ENCODE measurements around the gene EMILIN1.

EMILIN1 gene

GRCh38 chr2:27126252-27126710 lies 47.9 kb downstream of the EMILIN1 start:
- DNase-seq (ENCODE audit: low read depth): no peak

DNA sequence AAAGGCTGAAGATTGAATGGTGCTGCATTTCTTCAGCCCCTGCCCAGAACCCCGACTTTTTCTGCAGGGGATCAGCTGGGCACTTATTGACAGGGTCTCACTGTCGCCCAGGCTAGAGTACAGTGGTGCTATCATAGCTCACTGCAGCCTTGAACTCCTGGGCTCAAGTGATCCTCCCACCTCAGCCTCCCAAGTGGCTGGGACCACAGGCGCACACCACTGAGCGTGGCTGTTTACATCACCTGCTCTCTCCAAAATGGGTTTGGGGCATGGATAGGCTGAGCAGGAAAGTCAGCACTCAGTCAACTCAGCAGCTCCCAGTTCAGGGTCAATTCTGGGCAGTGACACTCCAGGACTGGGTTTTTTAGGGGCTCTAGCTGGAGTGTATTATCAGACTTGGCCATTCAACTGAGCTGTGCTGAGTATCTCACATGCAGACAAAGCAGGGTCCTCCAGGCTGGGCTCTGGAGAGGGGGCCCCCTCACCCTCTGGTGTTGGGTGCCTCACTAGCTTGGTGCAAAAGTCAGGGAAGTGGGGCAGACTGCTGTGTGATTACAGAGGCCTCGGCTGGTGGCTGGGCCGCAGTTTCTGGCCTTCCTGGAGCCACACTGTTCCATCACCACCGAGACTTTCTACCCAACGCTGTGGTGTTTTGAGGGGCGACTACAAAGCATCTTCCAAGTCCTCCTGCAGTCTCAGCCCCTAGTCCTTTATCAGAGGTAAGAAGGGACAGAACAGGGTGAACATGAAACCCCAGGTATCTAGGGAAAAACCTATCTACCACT lies 49.7 kb downstream of the EMILIN1 start:
- DNase-seq (ENCODE audit: low read depth): no peak

- no peak for DNase-seq (ENCODE audit: low read depth)
Measured at GRCh38 chr2:27128668-27129571, 50.5 kb downstream of the EMILIN1 start.

- DNase-seq (ENCODE audit: low read depth): no peak
Measured at GRCh38 chr2:27130396-27130795, 52.0 kb downstream of the EMILIN1 start.

GRCh38 chr2:27131429-27131828 lies 53.0 kb downstream of the EMILIN1 start:
- no peak for DNase-seq (ENCODE audit: low read depth)

- DNase-seq (ENCODE audit: low read depth): no peak
Measured at GRCh38 chr2:27133195-27133875, 54.9 kb downstream of the EMILIN1 start.

DNA sequence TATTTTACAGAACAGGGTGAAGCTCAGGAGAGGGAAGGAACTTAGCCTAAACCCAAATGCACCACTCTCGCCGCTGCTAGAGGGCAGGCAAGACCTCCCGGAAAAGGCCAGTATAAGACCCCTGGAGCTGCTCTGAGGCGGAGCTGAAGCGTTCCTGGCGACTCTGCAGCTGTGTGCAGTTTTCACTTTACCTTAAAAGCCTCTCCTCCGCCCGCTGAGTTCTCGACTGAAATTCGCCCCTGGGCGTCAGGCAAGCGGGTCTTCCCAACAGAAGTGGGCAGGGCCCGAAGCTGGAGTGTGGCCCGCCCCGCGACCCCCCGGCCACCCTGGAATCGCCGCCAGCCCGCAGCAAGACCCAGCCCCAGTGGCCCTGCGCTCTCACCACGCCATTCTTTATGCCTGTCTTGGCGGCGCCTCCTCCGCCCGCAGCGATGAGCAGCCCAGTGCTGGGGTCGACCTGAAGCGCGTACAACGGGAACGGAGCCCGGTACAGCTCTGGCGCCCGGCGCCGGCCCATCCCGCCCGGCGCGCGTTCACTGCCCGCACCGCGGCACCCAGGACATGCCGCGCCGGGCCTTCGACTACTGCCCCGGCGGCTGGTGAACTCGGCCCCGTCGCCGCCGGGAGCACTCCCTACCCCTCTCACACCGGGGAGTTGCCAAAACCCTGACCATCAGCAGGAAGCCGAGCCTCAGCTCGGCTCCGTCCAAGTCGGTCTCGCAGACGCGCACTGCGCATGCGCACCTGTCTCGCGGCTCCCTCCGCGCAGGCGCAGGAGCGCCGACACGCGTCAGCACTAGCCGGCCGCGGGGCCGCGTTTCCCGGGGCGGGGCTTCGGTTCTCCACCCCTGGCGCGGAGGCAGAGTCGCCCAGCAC lies 55.7 kb downstream of the EMILIN1 start, which contains the start of gene PREB:
PREB (minus strand) TSS at position 732 of the 876 bp plus-strand sequence; CDS start at position 517, 215 bp downstream.
- DNase-seq (ENCODE audit: low read depth): peak; percentile 97

- DNase-seq (ENCODE audit: low read depth): no peak
Measured at GRCh38 chr2:27134781-27135477, 56.5 kb downstream of the EMILIN1 start.

DNA sequence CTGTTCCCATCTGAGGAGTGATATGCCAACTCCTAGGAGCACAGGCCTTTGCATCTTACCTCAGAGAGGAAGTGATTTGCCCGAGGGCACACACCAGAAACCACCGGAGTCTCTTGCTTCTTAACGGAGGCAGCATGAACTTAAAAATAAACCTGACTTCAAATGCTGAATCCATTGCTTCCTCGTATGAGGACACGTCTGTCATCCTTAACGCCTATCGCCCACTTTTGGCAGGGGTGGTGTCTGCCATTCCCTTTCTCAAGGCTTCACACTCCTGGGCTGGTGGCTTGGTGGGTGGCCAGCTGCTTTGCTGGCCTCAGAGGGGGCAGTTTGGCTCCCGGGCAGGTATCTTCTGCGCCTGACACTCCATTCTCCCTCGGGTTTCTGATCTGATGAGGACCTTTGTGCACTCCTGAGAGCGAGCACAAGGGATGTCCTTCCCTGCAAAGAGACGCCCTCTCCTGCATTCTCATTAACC lies 57.1 kb downstream of the EMILIN1 start:
- no peak for DNase-seq (ENCODE audit: low read depth)

All from stimulated activated CD8-positive, alpha-beta memory T cell treated with anti-CD3 and anti-CD28 coated beads, Interleukin-15, amount 100 ng/mL, for 24 hours (primary cell).